Skeletal muscle tissue (tissue), 4 donors: ENCODE data around the gene CLEC3B. TPM values are rescaled to one million over a fixed set of nuclear protein-coding genes. Genes with fewer than 3 reads are reported as not detected.
"Not testable (repeated sequence)": the region's sequence is repeated elsewhere in the genome, so short reads cannot be mapped to it uniquely, and the experiment has no call there.

Experiments
- H3K27ac ChIP-seq: one replicate; pipeline ENCODE4 v1.7.0; 2013; ENCODE audit warnings: mild to moderate bottlenecking, low read depth, low read length, inconsistent platforms
- H3K27me3 ChIP-seq, 3 donors: one replicate each; pipeline ENCODE4 v1.7.0; 2013; ENCODE audit warnings: low read length in 3 of 3; ENCODE audit not compliant: control insufficient read depth in 3 of 3, insufficient read depth in 3 of 3
- H3K36me3 ChIP-seq, 3 donors: one replicate each; pipeline ENCODE4 v1.7.0; 2013; ENCODE audit warnings: low read length in 3 of 3; ENCODE audit not compliant: control insufficient read depth in 3 of 3, insufficient read depth in 3 of 3
- H3K4me1 ChIP-seq, 3 donors: one replicate each; pipeline ENCODE4 v1.7.0; 2013; ENCODE audit warnings: low read length in 3 of 3, mild to moderate bottlenecking in 3 of 3; ENCODE audit not compliant: control insufficient read depth in 3 of 3, insufficient read depth in 3 of 3
- H3K4me3 ChIP-seq, 3 donors: one replicate each; pipeline ENCODE4 v1.7.0; 2013; ENCODE audit warnings: low read length in 3 of 3
- H3K9ac ChIP-seq, 3 donors: one replicate each; pipeline ENCODE4 v1.7.0; 2013; ENCODE audit warnings: low read length in 3 of 3, mild to moderate bottlenecking in 3 of 3, moderate library complexity in 2 of 3, low read depth in 1 of 3
- H3K9me3 ChIP-seq, 3 donors: one replicate each; pipeline ENCODE4 v1.7.0; 2013; ENCODE audit warnings: low read length in 3 of 3; ENCODE audit not compliant: control insufficient read depth in 3 of 3
- total RNA-seq: library from RNA; depleted of rRNA; stranded (reverse); fragments of >200 nt; gene quantifications from one replicate; pipeline ENCODE4 v1.2.3, GENCODE V29; 2014
- donor health status: Osteomylitis.

CLEC3B gene
- total RNA-seq, 1 donor from 2014 or later: 129 TPM

DNA sequence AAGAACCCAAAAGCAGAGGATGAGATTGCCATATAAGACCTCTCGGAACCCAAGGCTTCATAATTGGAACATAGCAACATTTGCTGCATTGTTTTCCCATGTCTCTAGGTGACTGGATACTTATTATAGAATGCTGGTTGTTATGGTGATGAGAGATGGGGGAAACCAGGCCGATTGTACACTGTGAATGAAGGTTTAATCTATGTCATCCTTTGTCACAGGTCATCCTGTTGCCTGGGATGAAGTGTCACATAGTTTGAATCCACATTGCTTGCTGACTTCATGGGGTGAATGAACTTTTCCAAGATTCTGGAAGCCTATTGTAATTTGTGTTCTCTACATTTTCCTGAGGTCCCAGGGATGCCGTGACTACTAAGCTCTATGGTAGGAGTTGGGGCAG is 41.8 kb downstream of the CLEC3B start:
- Histone ChIP-seq H3K4me3 (no peak overlapping the region), H3K4me1 (peaks cover 2 to 5% (median 4%) of the 10 kb centered on the region in 3 donors), H3K27ac (no peak overlapping the region), H3K9me3 (no peaks in the 10 kb centered on the region), H3K36me3 (no peaks in the 10 kb centered on the region), H3K9ac (no peak overlapping the region), H3K27me3 (no peaks in the 10 kb centered on the region)

DNA sequence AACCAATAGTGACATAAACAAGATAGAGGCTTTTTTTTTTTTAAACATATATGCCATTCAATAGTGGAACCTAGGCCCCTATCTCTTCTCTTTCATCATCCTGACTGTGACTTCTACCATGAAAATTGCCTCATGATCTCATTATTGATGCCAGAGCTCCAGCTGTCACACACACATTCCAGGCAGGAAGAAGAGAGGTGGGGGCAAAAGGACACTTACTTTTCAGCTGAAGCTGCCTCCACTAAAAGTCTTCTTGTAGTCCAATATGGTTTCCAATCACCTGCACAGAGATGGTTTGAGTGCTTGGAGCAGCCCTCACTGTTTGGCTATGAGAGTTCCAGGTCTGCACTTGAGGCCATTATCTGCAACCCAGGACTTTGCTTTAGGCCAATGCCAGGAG is 45.0 kb downstream of the CLEC3B start:
- H3K27me3 ChIP-seq: no peaks in the 10 kb centered on the region
- no peaks in the 10 kb centered on the region for H3K36me3 ChIP-seq
- no peak overlapping the region for H3K27ac ChIP-seq
- no peak overlapping the region for H3K9ac ChIP-seq
- H3K9me3 ChIP-seq: no peaks in the 10 kb centered on the region
- H3K4me1 ChIP-seq: no peaks in the 10 kb centered on the region
- no peak overlapping the region for H3K4me3 ChIP-seq

DNA sequence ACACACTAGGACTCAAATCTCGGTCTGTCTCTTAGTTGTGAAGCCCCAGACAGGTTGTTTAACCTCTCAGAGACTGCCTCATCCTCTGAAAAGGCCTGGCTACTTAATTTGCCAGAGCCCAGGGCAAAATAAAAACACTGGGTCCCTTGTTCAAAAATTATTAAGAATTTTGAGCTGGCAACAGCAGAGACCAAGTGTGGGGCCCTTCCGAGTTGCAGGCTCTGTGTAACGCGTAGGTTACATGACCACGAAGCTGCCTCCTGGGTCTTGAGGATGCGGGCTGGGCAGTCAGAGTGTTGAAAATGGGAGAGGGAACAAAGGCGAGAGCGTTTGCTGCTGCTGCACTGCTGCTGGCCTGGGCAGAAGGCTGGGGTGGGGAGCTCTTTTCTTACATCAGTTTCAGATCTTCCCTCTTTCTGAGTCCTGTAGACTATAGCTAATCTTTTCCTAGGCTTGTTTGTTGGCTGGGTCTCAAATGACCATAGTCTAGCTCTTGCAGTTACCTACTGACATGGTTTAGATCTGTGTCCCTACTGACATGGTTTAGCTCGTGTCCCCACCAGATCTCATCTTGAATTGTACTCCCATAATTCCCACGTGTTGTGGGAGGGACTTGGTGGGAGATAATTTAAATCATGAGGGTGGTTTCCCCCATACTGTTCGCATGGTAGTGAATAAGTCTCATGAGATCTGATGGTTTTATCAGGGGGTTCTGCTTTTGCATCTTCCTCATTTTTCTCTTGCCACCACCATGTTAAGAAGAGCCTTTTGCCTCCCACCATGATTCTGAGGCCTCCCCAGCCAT is 49.9 kb downstream of the CLEC3B start:
- H3K9me3 ChIP-seq: no peaks in the 10 kb centered on the region

DNA sequence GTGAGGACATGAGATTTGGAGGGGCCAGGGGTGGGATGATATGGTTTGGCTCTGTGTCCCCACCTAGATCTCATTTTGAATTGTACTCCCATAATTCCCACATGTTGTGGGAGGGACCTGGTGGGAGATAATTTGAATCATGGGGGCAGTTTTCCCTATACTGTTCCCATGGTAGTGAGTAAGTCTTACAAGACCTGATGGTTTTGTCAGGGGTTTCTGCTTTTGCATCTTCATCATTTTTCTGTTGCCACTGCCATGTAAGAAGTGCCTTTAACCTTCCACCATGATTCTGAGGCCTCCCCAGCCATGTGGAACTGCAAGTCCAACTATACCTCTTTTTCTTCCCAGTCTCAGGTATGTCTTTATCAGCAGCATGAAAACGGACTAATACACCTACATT is 52.2 kb downstream of the CLEC3B start:
- H3K4me1 ChIP-seq, H3K27me3 ChIP-seq, H3K27ac ChIP-seq, H3K9me3 ChIP-seq, H3K36me3 ChIP-seq, H3K9ac ChIP-seq, H3K4me3 ChIP-seq: not testable (repeated sequence)

More for the DNA sequence above, 49.9 kb downstream of the CLEC3B start:
- Histone ChIP-seq H3K27ac (no peak overlapping the region), H3K4me3 (no peak overlapping the region), H3K4me1 (no peaks in the 10 kb centered on the region), H3K9ac (no peak overlapping the region), H3K36me3 (no peaks in the 10 kb centered on the region), H3K27me3 (no peaks in the 10 kb centered on the region)

DNA sequence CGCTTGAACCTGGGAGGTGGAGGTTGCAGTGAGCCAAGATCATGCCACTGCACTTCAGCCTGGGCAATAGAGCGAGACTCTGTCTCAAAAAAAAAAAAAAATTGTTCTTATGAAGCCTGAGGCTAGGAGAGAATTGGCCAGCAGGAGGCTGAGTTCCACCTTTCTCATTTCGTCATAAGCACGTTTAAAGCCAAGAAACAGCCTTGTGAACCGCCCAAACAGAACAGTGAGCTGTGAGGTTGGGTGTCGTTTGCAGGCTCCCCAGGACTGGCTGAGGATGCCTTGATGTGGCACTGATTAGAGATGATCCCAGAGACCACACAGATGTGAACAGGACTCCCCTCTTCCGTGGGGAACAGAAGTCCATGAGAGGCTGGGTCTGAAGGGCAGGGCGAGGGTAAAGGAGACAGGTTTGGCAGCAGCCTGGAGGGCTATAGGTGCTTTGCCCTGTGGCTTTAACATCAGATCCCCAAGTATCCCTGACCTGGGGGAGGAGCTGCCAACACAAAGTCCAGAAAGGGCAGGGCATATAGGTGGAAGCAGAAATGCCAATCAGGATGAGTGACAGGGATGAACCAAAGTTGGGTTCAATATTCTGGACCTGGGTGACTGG is 52.9 kb downstream of the CLEC3B start:
- H3K4me1 ChIP-seq: peaks cover 0 to 3% (median 0%) of the 10 kb centered on the region in 3 donors
- no peaks in the 10 kb centered on the region for H3K27me3 ChIP-seq
- no peak overlapping the region for H3K27ac ChIP-seq
- H3K36me3 ChIP-seq: no peaks in the 10 kb centered on the region
- H3K9me3 ChIP-seq: no peaks in the 10 kb centered on the region
- H3K4me3 ChIP-seq: no peak overlapping the region
- no peak overlapping the region for H3K9ac ChIP-seq

DNA sequence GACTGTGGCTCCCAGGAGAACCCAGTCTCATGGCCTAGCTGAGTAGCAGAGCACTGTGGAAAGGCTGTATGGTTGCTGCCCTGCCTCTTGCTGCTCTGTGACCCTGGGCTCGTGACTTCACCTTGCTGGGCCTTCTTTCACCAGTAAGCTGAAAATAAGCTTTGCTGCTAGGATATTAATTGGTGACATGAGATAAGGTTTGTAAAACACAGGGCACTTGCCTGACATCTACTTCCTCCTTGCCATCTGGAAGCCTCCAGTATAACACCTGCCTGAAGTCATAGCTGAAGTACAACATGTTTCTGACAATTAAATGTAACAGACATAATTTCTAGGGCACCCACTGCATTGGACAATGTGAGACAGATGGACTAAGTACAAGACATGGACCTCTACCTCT is 53.6 kb downstream of the CLEC3B start:
- no peak overlapping the region for H3K9ac ChIP-seq
- H3K9me3 ChIP-seq: no peaks in the 10 kb centered on the region
- H3K27me3 ChIP-seq: no peaks in the 10 kb centered on the region
- H3K27ac ChIP-seq: no peak overlapping the region
- H3K4me3 ChIP-seq: no peak overlapping the region
- peaks cover 0 to 3% (median 0%) of the 10 kb centered on the region in 3 donors for H3K4me1 ChIP-seq
- H3K36me3 ChIP-seq: no peaks in the 10 kb centered on the region

DNA sequence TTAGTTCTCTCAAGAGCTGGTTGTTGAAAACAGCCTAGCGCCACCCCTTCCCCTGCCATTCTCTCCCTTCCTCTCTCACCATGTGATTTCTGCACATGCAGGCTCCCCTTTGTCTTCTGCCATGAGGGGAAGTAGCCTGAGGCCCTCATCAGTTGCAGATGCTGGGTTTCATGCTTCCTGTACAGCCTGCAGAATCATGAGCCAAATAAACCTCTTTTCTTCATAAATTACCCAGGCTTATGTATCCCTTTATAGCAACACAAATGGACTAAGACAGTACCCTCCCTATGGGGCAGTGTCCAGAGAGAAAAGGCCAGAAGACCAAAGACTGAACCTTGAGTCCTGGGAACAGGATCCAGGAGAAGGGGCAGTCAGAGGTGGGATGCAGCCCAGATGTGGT is 54.7 kb downstream of the CLEC3B start:
- H3K36me3 ChIP-seq: no peaks in the 10 kb centered on the region
- no peaks in the 10 kb centered on the region for H3K9me3 ChIP-seq
- peaks cover 0 to 3% (median 0%) of the 10 kb centered on the region in 3 donors for H3K4me1 ChIP-seq
- no peaks in the 10 kb centered on the region for H3K27me3 ChIP-seq
- no peak overlapping the region for H3K9ac ChIP-seq
- H3K27ac ChIP-seq: no peak overlapping the region
- H3K4me3 ChIP-seq: no peak overlapping the region

DNA sequence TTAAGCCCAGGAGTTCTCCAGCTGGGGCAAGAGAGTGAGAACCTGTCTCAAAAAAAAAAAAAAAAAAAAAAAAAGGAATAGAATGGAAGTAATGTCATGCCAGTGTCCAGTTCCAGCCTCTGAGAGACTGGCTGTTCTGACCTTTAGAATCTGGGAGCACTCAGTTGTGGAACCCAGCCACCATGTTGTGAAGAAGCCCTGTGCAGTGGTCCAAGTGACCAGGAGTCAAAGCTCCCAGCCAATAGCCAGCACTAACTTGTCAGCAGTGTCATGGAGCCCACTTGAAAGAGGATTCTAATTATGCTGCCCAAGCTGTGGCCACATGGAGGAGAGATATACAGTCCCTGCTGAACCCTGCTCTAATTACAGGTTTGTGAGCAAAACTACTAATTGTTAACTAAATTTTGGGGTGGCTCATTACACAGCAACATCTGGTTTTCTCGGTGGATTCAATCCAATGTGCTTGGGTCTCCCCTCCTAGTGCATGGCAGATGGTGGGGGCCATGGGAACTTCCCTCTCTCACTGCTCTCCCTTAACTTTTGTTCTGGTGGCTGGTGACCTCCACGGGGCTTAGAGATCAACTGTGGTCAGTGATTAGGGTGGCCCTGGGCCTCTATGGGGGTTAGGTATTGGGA is 55.5 kb downstream of the CLEC3B start:
- Histone ChIP-seq H3K9ac (no peak overlapping the region), H3K4me1 (peaks cover 0 to 3% (median 0%) of the 10 kb centered on the region in 3 donors), H3K4me3 (no peak overlapping the region), H3K27me3 (no peaks in the 10 kb centered on the region), H3K27ac (no peak overlapping the region), H3K9me3 (no peaks in the 10 kb centered on the region), H3K36me3 (no peaks in the 10 kb centered on the region)

DNA sequence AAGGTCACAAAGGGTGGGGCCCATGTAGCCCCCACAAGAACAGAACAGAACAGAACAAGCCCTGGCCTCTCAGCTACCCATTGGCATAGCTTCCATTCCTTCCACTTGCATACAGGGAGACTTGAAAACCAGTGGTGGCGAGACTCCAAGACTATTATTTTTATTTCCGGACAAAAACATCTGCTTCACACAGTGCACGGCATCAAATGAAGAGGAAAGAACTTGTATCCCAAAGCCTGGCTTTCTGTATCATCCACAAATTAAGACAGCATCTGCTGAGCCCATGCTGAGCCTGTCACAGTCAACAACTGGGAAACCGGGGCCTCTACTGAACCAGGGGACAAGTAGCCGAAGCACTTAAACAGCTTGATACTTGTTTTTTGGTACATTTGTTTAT is 56.0 kb downstream of the CLEC3B start:
- Histone ChIP-seq H3K4me1 (peaks cover 0 to 3% (median 0%) of the 10 kb centered on the region in 3 donors), H3K36me3 (no peaks in the 10 kb centered on the region), H3K4me3 (no peak overlapping the region)

DNA sequence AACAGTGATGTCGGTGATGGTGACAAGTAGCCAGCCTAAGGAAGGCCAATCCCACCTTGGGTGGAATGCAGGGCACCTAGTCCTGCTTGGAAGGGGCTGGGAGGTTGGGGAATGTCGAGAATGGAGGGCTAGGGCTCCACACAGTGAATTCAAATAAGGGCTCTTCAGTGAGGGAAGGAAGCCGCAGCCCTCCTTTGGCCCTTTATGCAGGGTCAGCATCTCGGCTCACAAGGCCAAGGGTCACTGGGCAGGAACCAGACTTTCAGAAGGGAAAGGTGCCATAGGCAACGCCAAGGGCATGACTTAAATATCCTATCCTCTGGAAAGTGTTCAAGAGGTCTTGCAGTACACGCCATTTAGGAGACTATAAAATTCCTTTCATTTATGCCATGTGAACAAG is 56.9 kb downstream of the CLEC3B start:
- Histone ChIP-seq H3K27ac (no peak overlapping the region), H3K4me3 (no peak overlapping the region), H3K9ac (no peak overlapping the region), H3K4me1 (peaks cover 0 to 3% (median 0%) of the 10 kb centered on the region in 3 donors), H3K36me3 (no peaks in the 10 kb centered on the region), H3K9me3 (no peaks in the 10 kb centered on the region), H3K27me3 (no peaks in the 10 kb centered on the region)

More for the DNA sequence above, 56.0 kb downstream of the CLEC3B start:
- H3K9me3 ChIP-seq: no peaks in the 10 kb centered on the region
- no peak overlapping the region for H3K9ac ChIP-seq
- H3K27me3 ChIP-seq: no peaks in the 10 kb centered on the region
- H3K27ac ChIP-seq: no peak overlapping the region
